ENCODE results near the gene PAX5.
A peak's percentile ranks its signal among the peaks of the same experiment; 100 is the strongest.

The PAX5 gene

GRCh38 chr9:36847781-36848673, 186.0 kb downstream of the PAX5 start:
- no peak for DNase-seq

- no peak for DNase-seq
Observed at GRCh38 chr9:36846621-36847020, 187.4 kb downstream of the PAX5 start.

- no peak for DNase-seq
Observed at GRCh38 chr9:36845844-36846243, 188.2 kb downstream of the PAX5 start.

- no peak for DNase-seq
Observed at GRCh38 chr9:36844961-36845360, 189.1 kb downstream of the PAX5 start.

GRCh38 chr9:36843964-36844363, 190.1 kb downstream of the PAX5 start:
- no peak for DNase-seq

- DNase-seq: no peak
Observed at GRCh38 chr9:36842560-36843530, 191.2 kb downstream of the PAX5 start.

- DNase-seq: peak in 1 of 2 experiments; percentile 32
Observed at GRCh38 chr9:36840898-36841536, 193.1 kb downstream of the PAX5 start.

- no peak for DNase-seq
Observed at GRCh38 chr9:36839131-36839885, 194.8 kb downstream of the PAX5 start.

- no peak for DNase-seq
Observed at GRCh38 chr9:36837431-36838405, 196.3 kb downstream of the PAX5 start.

- no peak for DNase-seq
Observed at GRCh38 chr9:36836486-36836885, 197.6 kb downstream of the PAX5 start.

- DNase-seq: no peak
Observed at GRCh38 chr9:36835271-36835996, 198.6 kb downstream of the PAX5 start.

GRCh38 chr9:36834736-36835135, 199.3 kb downstream of the PAX5 start:
- DNase-seq: no peak

- no peak for DNase-seq
Observed at GRCh38 chr9:36833954-36834353, 200.1 kb downstream of the PAX5 start.

- DNase-seq: no peak
Observed at GRCh38 chr9:36832164-36832795, 201.8 kb downstream of the PAX5 start.

GRCh38 chr9:36831381-36832161, 202.5 kb downstream of the PAX5 start:
- no peak for DNase-seq

- no peak for DNase-seq
Observed at GRCh38 chr9:36828611-36829013, 205.5 kb downstream of the PAX5 start.

GRCh38 chr9:36827593-36827992, 206.5 kb downstream of the PAX5 start:
- no peak for DNase-seq

GRCh38 chr9:36826581-36826980, 207.5 kb downstream of the PAX5 start:
- no peak for DNase-seq

- DNase-seq: no peak
Observed at GRCh38 chr9:36825179-36825578, 208.9 kb downstream of the PAX5 start.

Measured in NCI-H2081 (cell line).